Activated naive CD8-positive, alpha-beta T cell treated with anti-CD3 and anti-CD28 coated beads, Interleukin-2, amount 50 U/mL, for 24 hours (primary cell): ENCODE data around the gene SGMS1.

Experiments used
- ATAC-seq: fragments of 150-1000 bp; cut with Tn5 transposase; one replicate; pipeline ENCODE4 v1.10.0; 2021
- DNase-seq: peaks from one replicate; pipeline ENCODE4 v3.0.0; 2021
- H3K27ac Mint-ChIP-seq: one replicate; pipeline ENCODE4 v1.8.0; 2021; ENCODE audit warnings: mild to moderate bottlenecking, mixed read lengths
- H3K27me3 Mint-ChIP-seq: one replicate; pipeline ENCODE4 v1.8.0; 2021; ENCODE audit warnings: mixed read lengths
- H3K36me3 Mint-ChIP-seq: one replicate; pipeline ENCODE4 v1.8.0; 2021; ENCODE audit warnings: low read depth, mixed read lengths
- H3K4me1 Mint-ChIP-seq: one replicate; pipeline ENCODE4 v1.8.0; 2021; ENCODE audit warnings: mixed read lengths
- H3K4me3 Mint-ChIP-seq: one replicate; pipeline ENCODE4 v1.8.0; 2021; ENCODE audit warnings: mild to moderate bottlenecking, moderate library complexity, mixed read lengths
- H3K9me3 Mint-ChIP-seq: one replicate; pipeline ENCODE4 v1.8.0; 2021; ENCODE audit warnings: mixed read lengths

SGMS1 gene

DNA sequence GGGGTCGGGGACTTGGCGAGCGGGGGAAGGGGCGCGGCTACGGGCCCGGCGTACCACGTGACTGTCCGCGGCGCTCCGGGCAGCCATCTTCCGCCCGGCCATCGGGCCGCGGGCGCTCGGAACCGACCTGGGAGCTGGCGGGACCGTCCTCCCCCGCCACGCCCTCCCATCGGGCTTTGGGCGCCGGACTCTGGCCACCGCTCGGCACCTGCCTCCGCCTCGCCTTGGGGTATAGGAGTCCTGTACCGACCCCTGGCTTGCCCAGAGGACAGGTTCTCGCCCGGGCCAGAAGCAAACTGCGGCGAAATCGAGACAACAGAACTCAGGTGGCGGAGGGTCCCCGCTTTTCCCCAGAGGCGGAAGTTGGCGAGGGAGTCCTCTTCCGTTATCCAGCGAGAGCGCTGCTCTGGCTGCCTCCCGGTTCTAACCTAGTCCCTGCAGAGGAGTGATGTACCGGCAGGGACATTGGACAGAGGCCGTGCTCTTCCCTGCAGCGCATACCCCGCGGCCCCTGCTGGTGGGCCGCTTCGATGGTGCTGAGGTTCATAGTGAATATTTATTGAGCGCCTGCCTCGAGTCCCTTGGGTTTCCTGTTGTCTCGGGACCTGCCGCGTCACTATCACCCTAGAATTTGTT lies 1.2 kb upstream of the SGMS1 start:
- peak overlapping the region; percentile 87 for H3K4me3 Mint-ChIP-seq

GRCh38 chr10:50624413-50624865 lies 683 bp upstream of the SGMS1 start:
- Mint-ChIP-seq H3K36me3 (peaks cover 3% of the 10 kb centered on the region), H3K4me3 (peak overlapping the region; percentile 89), H3K27me3 (no peaks in the 10 kb centered on the region), H3K27ac (peak overlapping the region; percentile 97), H3K4me1 (peaks cover 50% of the 10 kb centered on the region), H3K9me3 (no peaks in the 10 kb centered on the region)
- ATAC-seq (peak; percentile 69), DNase-seq (peak; percentile 98)

More for the DNA sequence above, 1.2 kb upstream of the SGMS1 start:
- Mint-ChIP-seq H3K27me3 (no peaks in the 10 kb centered on the region), H3K36me3 (peaks cover 3% of the 10 kb centered on the region), H3K27ac (peak overlapping the region; percentile 87), H3K4me1 (peaks cover 48% of the 10 kb centered on the region), H3K9me3 (no peaks in the 10 kb centered on the region)
- peak; percentile 68 for DNase-seq
- ATAC-seq, result peak; percentile 58

- H3K4me3 Mint-ChIP-seq, result peak overlapping the region; percentile 89
- no peaks in the 10 kb centered on the region for H3K27me3 Mint-ChIP-seq
- ATAC-seq (peak; percentile 11), DNase-seq (peak; percentile 56)
- H3K4me1 Mint-ChIP-seq, result peaks cover 56% of the 10 kb centered on the region
- no peaks in the 10 kb centered on the region for H3K9me3 Mint-ChIP-seq
- peak overlapping the region; percentile 97 for H3K27ac Mint-ChIP-seq
- no peaks in the 10 kb centered on the region for H3K36me3 Mint-ChIP-seq
Observed at GRCh38 chr10:50622706-50623662, 772 bp downstream of the SGMS1 start.

- ATAC-seq, result peak; percentile 7
- Mint-ChIP-seq H3K27me3 (no peaks in the 10 kb centered on the region), H3K4me1 (peaks cover 58% of the 10 kb centered on the region), H3K4me3 (peak overlapping the region; percentile 89), H3K9me3 (no peaks in the 10 kb centered on the region), H3K27ac (peak overlapping the region; percentile 90), H3K36me3 (no peaks in the 10 kb centered on the region)
- peak; percentile 63 for DNase-seq
Observed at GRCh38 chr10:50621968-50622705, 1.6 kb downstream of the SGMS1 start.

- ATAC-seq, result no peak
- H3K9me3 Mint-ChIP-seq, result no peaks in the 10 kb centered on the region
- no peaks in the 10 kb centered on the region for H3K27me3 Mint-ChIP-seq
- H3K36me3 Mint-ChIP-seq, result no peaks in the 10 kb centered on the region
- peaks cover 59% of the 10 kb centered on the region for H3K4me1 Mint-ChIP-seq
- no peak for DNase-seq
- no peak overlapping the region for H3K27ac Mint-ChIP-seq
- H3K4me3 Mint-ChIP-seq, result no peak overlapping the region
Observed at GRCh38 chr10:50620899-50621298, 2.9 kb downstream of the SGMS1 start.

DNA sequence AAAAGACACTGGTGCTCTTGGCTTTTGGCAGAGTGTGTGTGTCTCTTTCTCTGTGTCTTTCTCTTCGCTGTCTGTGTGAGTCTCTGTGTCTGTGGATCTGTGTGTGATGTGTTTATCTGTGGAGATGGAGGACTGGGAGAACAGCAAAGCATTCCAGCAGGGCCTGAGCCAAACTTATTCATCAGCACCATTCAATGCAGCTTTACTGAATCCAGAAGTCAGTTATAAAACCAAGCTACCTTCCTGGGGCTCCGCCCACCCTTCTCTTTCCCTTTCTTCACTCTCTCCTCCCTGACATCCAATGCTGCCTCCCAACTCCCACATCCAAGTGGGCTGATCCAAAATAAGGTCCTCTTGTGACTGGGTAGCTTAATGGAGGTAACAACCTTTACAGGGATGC lies 3.9 kb downstream of the SGMS1 start:
- Mint-ChIP-seq H3K4me1 (peaks cover 56% of the 10 kb centered on the region), H3K9me3 (no peaks in the 10 kb centered on the region), H3K36me3 (no peaks in the 10 kb centered on the region), H3K27ac (peak overlapping the region; percentile 58), H3K27me3 (no peaks in the 10 kb centered on the region), H3K4me3 (no peak overlapping the region)
- no peak for DNase-seq
- no peak for ATAC-seq

GRCh38 chr10:50619166-50619565 lies 4.6 kb downstream of the SGMS1 start:
- Mint-ChIP-seq H3K27me3 (no peaks in the 10 kb centered on the region), H3K4me1 (peaks cover 54% of the 10 kb centered on the region), H3K9me3 (no peaks in the 10 kb centered on the region), H3K36me3 (no peaks in the 10 kb centered on the region), H3K27ac (no peak overlapping the region), H3K4me3 (no peak overlapping the region)
- DNase-seq (no peak), ATAC-seq (no peak)

DNA sequence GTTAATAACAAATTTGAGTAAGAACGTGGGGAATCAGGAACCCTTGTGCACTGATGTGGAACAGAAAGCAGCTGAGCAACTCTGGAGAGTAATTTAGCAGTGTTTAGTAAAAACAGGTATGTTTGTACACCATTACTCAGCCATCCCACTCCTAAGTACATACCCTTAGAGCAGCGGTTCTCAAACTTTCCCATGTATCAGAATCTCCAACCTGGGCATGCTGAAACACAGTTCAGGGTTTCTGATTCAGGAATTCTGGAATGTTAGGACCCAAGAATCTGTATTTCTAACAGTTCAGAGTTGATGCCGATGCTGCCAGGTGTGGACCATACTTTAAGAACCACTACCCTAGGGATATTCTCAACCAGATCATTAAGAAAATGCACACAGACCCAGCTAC lies 5.1 kb downstream of the SGMS1 start:
- H3K4me1 Mint-ChIP-seq, result peaks cover 53% of the 10 kb centered on the region
- no peaks in the 10 kb centered on the region for H3K27me3 Mint-ChIP-seq
- no peaks in the 10 kb centered on the region for H3K36me3 Mint-ChIP-seq
- H3K4me3 Mint-ChIP-seq, result no peak overlapping the region
- no peak for ATAC-seq
- no peaks in the 10 kb centered on the region for H3K9me3 Mint-ChIP-seq
- DNase-seq, result no peak
- no peak overlapping the region for H3K27ac Mint-ChIP-seq

GRCh38 chr10:50615658-50616057 lies 8.1 kb downstream of the SGMS1 start:
- ATAC-seq (no peak), DNase-seq (no peak)
- Mint-ChIP-seq H3K4me1 (peaks cover 48% of the 10 kb centered on the region), H3K27ac (no peak overlapping the region), H3K27me3 (no peaks in the 10 kb centered on the region), H3K4me3 (no peak overlapping the region), H3K36me3 (no peaks in the 10 kb centered on the region), H3K9me3 (no peaks in the 10 kb centered on the region)

- no peaks in the 10 kb centered on the region for H3K27me3 Mint-ChIP-seq
- no peaks in the 10 kb centered on the region for H3K9me3 Mint-ChIP-seq
- peaks cover 39% of the 10 kb centered on the region for H3K4me1 Mint-ChIP-seq
- H3K27ac Mint-ChIP-seq, result no peak overlapping the region
- DNase-seq, result no peak
- H3K36me3 Mint-ChIP-seq, result no peaks in the 10 kb centered on the region
- ATAC-seq, result peak; percentile 31
- H3K4me3 Mint-ChIP-seq, result no peak overlapping the region
Observed at GRCh38 chr10:50614444-50615137, 9.2 kb downstream of the SGMS1 start.

GRCh38 chr10:50613726-50614443 lies 9.9 kb downstream of the SGMS1 start:
- no peak for DNase-seq
- H3K27ac Mint-ChIP-seq, result no peak overlapping the region
- no peaks in the 10 kb centered on the region for H3K9me3 Mint-ChIP-seq
- ATAC-seq, result no peak
- no peak overlapping the region for H3K4me3 Mint-ChIP-seq
- no peaks in the 10 kb centered on the region for H3K36me3 Mint-ChIP-seq
- H3K27me3 Mint-ChIP-seq, result no peaks in the 10 kb centered on the region
- H3K4me1 Mint-ChIP-seq, result peaks cover 32% of the 10 kb centered on the region

- no peak overlapping the region for H3K27ac Mint-ChIP-seq
- no peak for DNase-seq
- peak; percentile 33 for ATAC-seq
- H3K27me3 Mint-ChIP-seq, result no peaks in the 10 kb centered on the region
- H3K4me1 Mint-ChIP-seq, result peaks cover 24% of the 10 kb centered on the region
- no peak overlapping the region for H3K4me3 Mint-ChIP-seq
- H3K36me3 Mint-ChIP-seq, result no peaks in the 10 kb centered on the region
- H3K9me3 Mint-ChIP-seq, result no peaks in the 10 kb centered on the region
Observed at GRCh38 chr10:50613150-50613549, 10.6 kb downstream of the SGMS1 start.

- H3K4me3 Mint-ChIP-seq, result no peak overlapping the region
- H3K27me3 Mint-ChIP-seq, result no peaks in the 10 kb centered on the region
- H3K27ac Mint-ChIP-seq, result no peak overlapping the region
- no peaks in the 10 kb centered on the region for H3K36me3 Mint-ChIP-seq
- DNase-seq (no peak), ATAC-seq (no peak)
- peaks cover 33% of the 10 kb centered on the region for H3K4me1 Mint-ChIP-seq
- no peaks in the 10 kb centered on the region for H3K9me3 Mint-ChIP-seq
Observed at GRCh38 chr10:50610368-50610767, 13.4 kb downstream of the SGMS1 start.
